SJSA1 (cell line): ENCODE results near the gene HYDIN. TPM values are rescaled to one million over a fixed set of nuclear protein-coding genes. Genes with fewer than 3 reads are reported as not detected.

Experiments
- DNase-seq, 2 experiments: peaks; one replicate each; pipeline ENCODE4 v3.0.0-alpha.2; 2015 to 2020; ENCODE audit warnings: low spot score in 2 of 2, low read depth in 1 of 2
- H3K27ac ChIP-seq: fragments of 250-450 bp; sonication (Bioruptor Pico); 2 replicates; pipeline ENCODE4 v1.5.1; 2020; ENCODE audit warnings: mild to moderate bottlenecking, moderate library complexity
- H3K27me3 ChIP-seq: fragments of 250-450 bp; sonication (Bioruptor Pico); replicated peaks from 2 replicates; pipeline ENCODE4 v1.5.1; 2020; ENCODE audit warnings: mild to moderate bottlenecking, moderate library complexity
- H3K36me3 ChIP-seq: fragments of 250-450 bp; sonication (Bioruptor Pico); 2 replicates; pipeline ENCODE4 v1.5.1; 2020; ENCODE audit warnings: mild to moderate bottlenecking
- H3K4me1 ChIP-seq: fragments of 250-450 bp; sonication (Bioruptor Pico); replicated peaks from 2 replicates; pipeline ENCODE4 v1.6.1; 2021; ENCODE audit warnings: mild to moderate bottlenecking
- H3K4me3 ChIP-seq: fragments of 250-450 bp; sonication (Bioruptor Pico); 2 replicates; pipeline ENCODE4 v1.5.1; 2020; ENCODE audit warnings: mild to moderate bottlenecking
- H3K9me3 ChIP-seq: fragments of 250-450 bp; sonication (Bioruptor Pico); replicated peaks from 2 replicates; pipeline ENCODE4 v1.5.1; 2020; ENCODE audit warnings: mild to moderate bottlenecking
- total RNA-seq: library from RNA; depleted of rRNA; stranded (reverse); fragments of >200 nt; shearing (Covaris generic); gene quantifications from 2 replicates; pipeline ENCODE4 v1.2.3, GENCODE V29; 2014

The HYDIN gene
- total RNA-seq, 1 experiment from 2014 or later: 0.16 TPM

GRCh38 chr16:70784692-70785555, 445.6 kb downstream of the HYDIN start:
- Histone ChIP-seq H3K36me3 (peaks cover 60% of the 10 kb centered on the region), H3K27me3 (no peaks in the 10 kb centered on the region), H3K27ac (no peak overlapping the region), H3K9me3 (no peaks in the 10 kb centered on the region; the same call in 1 of the 2 replicates), H3K4me3 (no peak overlapping the region), H3K4me1 (no peaks in the 10 kb centered on the region)
- DNase-seq: no peak

- peaks cover under 1% of the 10 kb centered on the region; the same call in 1 of the 2 replicates for H3K4me1 ChIP-seq
- no peaks in the 10 kb centered on the region for H3K27me3 ChIP-seq
- no peak for DNase-seq
- no peak overlapping the region for H3K4me3 ChIP-seq
- peaks cover 74% of the 10 kb centered on the region for H3K36me3 ChIP-seq
- H3K27ac ChIP-seq: no peak overlapping the region
- H3K9me3 ChIP-seq: no peaks in the 10 kb centered on the region; the same call in 1 of the 2 replicates
Observed at GRCh38 chr16:70782237-70782636, 448.3 kb downstream of the HYDIN start.

GRCh38 chr16:70781800-70782199, 448.7 kb downstream of the HYDIN start:
- Histone ChIP-seq H3K4me3 (no peak overlapping the region), H3K36me3 (peaks cover 79% of the 10 kb centered on the region), H3K27ac (no peak overlapping the region), H3K27me3 (no peaks in the 10 kb centered on the region), H3K4me1 (peaks cover 4% of the 10 kb centered on the region; the same call in 1 of the 2 replicates), H3K9me3 (no peaks in the 10 kb centered on the region; the same call in 1 of the 2 replicates)
- DNase-seq: no peak

GRCh38 chr16:70780546-70780945, 450.0 kb downstream of the HYDIN start:
- H3K27me3 ChIP-seq: no peaks in the 10 kb centered on the region
- peaks cover 70% of the 10 kb centered on the region for H3K36me3 ChIP-seq
- H3K4me1 ChIP-seq: peaks cover 4% of the 10 kb centered on the region; the same call in 1 of the 2 replicates
- no peak overlapping the region for H3K4me3 ChIP-seq
- no peak overlapping the region for H3K27ac ChIP-seq
- no peaks in the 10 kb centered on the region; the same call in 1 of the 2 replicates for H3K9me3 ChIP-seq
- DNase-seq: no peak

- H3K9me3 ChIP-seq: no peaks in the 10 kb centered on the region; the same call in 1 of the 2 replicates
- DNase-seq: no peak
- no peak overlapping the region for H3K27ac ChIP-seq
- peaks cover 60% of the 10 kb centered on the region for H3K36me3 ChIP-seq
- H3K4me1 ChIP-seq: peaks cover 4% of the 10 kb centered on the region; the same call in 1 of the 2 replicates
- no peaks in the 10 kb centered on the region for H3K27me3 ChIP-seq
- no peak overlapping the region for H3K4me3 ChIP-seq
Observed at GRCh38 chr16:70779361-70779760, 451.2 kb downstream of the HYDIN start.

GRCh38 chr16:70778901-70779309, 451.6 kb downstream of the HYDIN start:
- Histone ChIP-seq H3K4me3 (no peak overlapping the region), H3K36me3 (peaks cover 56% of the 10 kb centered on the region), H3K27me3 (no peaks in the 10 kb centered on the region), H3K27ac (no peak overlapping the region), H3K4me1 (peaks cover 4% of the 10 kb centered on the region; the same call in 1 of the 2 replicates), H3K9me3 (no peaks in the 10 kb centered on the region; the same call in 1 of the 2 replicates)
- peak; percentile 72 to 76 for DNase-seq

GRCh38 chr16:70777973-70778406, 452.5 kb downstream of the HYDIN start:
- Histone ChIP-seq H3K4me1 (peaks cover 4% of the 10 kb centered on the region; the same call in 1 of the 2 replicates), H3K27me3 (no peaks in the 10 kb centered on the region), H3K36me3 (peaks cover 50% of the 10 kb centered on the region), H3K9me3 (no peaks in the 10 kb centered on the region; the same call in 1 of the 2 replicates), H3K27ac (no peak overlapping the region), H3K4me3 (no peak overlapping the region)
- DNase-seq: peak in 1 of 2 experiments; percentile 54

- Histone ChIP-seq H3K4me1 (peaks cover 4% of the 10 kb centered on the region; the same call in 1 of the 2 replicates), H3K27ac (no peak overlapping the region), H3K4me3 (no peak overlapping the region), H3K9me3 (no peaks in the 10 kb centered on the region; the same call in 1 of the 2 replicates), H3K27me3 (no peaks in the 10 kb centered on the region), H3K36me3 (peaks cover 46% of the 10 kb centered on the region)
- DNase-seq: no peak
Observed at GRCh38 chr16:70777496-70777895, 453.0 kb downstream of the HYDIN start.

GRCh38 chr16:70775399-70775798, 455.1 kb downstream of the HYDIN start:
- Histone ChIP-seq H3K4me3 (no peak overlapping the region), H3K4me1 (peaks cover 9% of the 10 kb centered on the region), H3K9me3 (no peaks in the 10 kb centered on the region), H3K27me3 (no peaks in the 10 kb centered on the region), H3K36me3 (peaks cover 37% of the 10 kb centered on the region), H3K27ac (no peak overlapping the region)
- no peak for DNase-seq

- DNase-seq: no peak
- no peak overlapping the region for H3K27ac ChIP-seq
Observed at GRCh38 chr16:70774261-70774660, 456.3 kb downstream of the HYDIN start.

GRCh38 chr16:70772493-70772892, 458.0 kb downstream of the HYDIN start:
- no peaks in the 10 kb centered on the region for H3K9me3 ChIP-seq
- no peak overlapping the region for H3K27ac ChIP-seq

More at GRCh38 chr16:70774261-70774660, 456.3 kb downstream of the HYDIN start:
- no peaks in the 10 kb centered on the region for H3K27me3 ChIP-seq
- peaks cover 9% of the 10 kb centered on the region for H3K4me1 ChIP-seq
- H3K9me3 ChIP-seq: no peaks in the 10 kb centered on the region
- no peak overlapping the region for H3K4me3 ChIP-seq
- H3K36me3 ChIP-seq: peaks cover 34% of the 10 kb centered on the region

GRCh38 chr16:70770626-70771552, 459.6 kb downstream of the HYDIN start:
- Histone ChIP-seq H3K27ac (no peak overlapping the region), H3K27me3 (no peaks in the 10 kb centered on the region), H3K36me3 (peaks cover 20% of the 10 kb centered on the region), H3K4me1 (peaks cover 13% of the 10 kb centered on the region), H3K9me3 (no peaks in the 10 kb centered on the region), H3K4me3 (no peak overlapping the region)
- DNase-seq: peak; percentile 57 to 71

More at GRCh38 chr16:70772493-70772892, 458.0 kb downstream of the HYDIN start:
- no peak for DNase-seq
- no peaks in the 10 kb centered on the region for H3K27me3 ChIP-seq
- no peak overlapping the region for H3K4me3 ChIP-seq
- peaks cover 27% of the 10 kb centered on the region for H3K36me3 ChIP-seq
- H3K4me1 ChIP-seq: peaks cover 17% of the 10 kb centered on the region

- DNase-seq: no peak
- H3K27ac ChIP-seq: no peak overlapping the region
- no peak overlapping the region for H3K4me3 ChIP-seq
- H3K27me3 ChIP-seq: no peaks in the 10 kb centered on the region
- H3K4me1 ChIP-seq: peaks cover 13% of the 10 kb centered on the region
- H3K9me3 ChIP-seq: no peaks in the 10 kb centered on the region
- peaks cover 20% of the 10 kb centered on the region for H3K36me3 ChIP-seq
Observed at GRCh38 chr16:70770291-70770625, 460.3 kb downstream of the HYDIN start.
